AG20443 (cell line): Measurements from ENCODE around the gene SAMD4B.
A peak's percentile ranks its signal among the peaks of the same experiment; 100 is the strongest.
"Not testable (repeated sequence)": the region's sequence is repeated elsewhere in the genome, so short reads cannot be mapped to it uniquely, and the experiment has no call there.

Experiments used
- DNase-seq: peaks from one replicate; pipeline ENCODE4 v3.0.0; 2012; ENCODE audit warnings: low spot score, mixed read lengths

The SAMD4B gene

GRCh38 chr19:39310558-39311311 is 31.5 kb upstream of the SAMD4B start:
- DNase-seq = peak; percentile 25

DNA sequence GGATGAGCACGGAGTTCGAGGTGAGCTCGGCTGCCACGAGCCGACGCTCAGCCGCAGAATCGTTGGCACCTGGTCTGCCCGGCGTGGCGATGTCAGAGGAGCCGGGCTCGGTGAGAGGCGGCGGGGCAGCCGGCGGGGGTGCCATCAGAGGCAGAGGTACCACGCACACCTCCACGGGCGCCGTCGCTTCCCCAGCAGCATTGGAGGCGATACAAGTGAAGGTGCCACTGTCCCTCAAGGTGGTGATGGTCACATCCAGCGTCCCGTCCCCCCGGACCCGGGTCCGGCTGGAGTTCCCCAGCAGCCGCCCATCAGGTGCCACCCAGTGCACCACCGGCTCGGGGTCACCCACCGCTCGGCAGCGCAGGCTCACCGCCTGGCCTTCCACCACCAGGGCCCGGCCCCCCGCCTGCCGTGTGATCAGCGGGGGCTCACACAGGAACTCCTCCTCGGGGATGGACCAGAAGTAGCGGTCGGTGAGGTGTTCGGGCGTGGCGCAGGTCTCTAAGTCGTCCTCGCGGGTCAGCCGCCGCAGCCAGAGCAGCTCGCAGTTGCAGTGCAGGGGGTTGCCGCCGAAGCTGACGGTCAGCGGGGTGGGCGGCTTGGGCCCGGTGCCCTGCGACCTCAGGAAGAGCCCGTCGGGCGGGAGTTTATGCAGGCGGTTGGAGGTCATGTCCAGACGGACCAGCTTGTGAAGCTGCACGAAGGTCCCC is 28.0 kb upstream of the SAMD4B start:
- DNase-seq = no peak

GRCh38 chr19:39315933-39316332 is 26.3 kb upstream of the SAMD4B start:
- DNase-seq = no peak

GRCh38 chr19:39316627-39317321 is 25.4 kb upstream of the SAMD4B start:
- DNase-seq = no peak

- DNase-seq = no peak
Observed at GRCh38 chr19:39317476-39317875, 24.7 kb upstream of the SAMD4B start.

DNA sequence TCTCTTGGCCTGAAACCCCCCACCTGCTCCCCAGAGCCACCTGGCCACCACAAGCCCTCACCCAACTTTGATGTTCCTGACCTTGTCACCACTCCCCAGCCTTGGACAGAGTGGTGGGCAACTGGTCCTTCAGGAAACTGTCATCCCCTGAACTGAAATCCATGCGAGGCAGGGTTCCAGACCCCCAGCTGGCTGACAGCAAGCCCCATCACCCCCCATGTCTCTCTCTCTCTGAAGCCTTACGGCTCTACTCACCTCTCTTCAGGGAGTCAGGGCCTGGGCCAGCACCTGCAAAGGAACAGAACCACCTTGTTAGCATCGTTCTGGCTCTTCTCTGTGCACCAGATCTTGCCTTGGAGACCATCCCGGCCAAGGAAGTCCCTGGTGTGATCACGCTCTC is 24.1 kb upstream of the SAMD4B start:
- DNase-seq = no peak

- no peak for DNase-seq
Observed at GRCh38 chr19:39318690-39319089, 23.5 kb upstream of the SAMD4B start.

GRCh38 chr19:39319098-39319891 is 22.9 kb upstream of the SAMD4B start:
- peak; percentile 8 for DNase-seq

- DNase-seq = peak; percentile 6
Observed at GRCh38 chr19:39319892-39320248, 22.4 kb upstream of the SAMD4B start.

DNA sequence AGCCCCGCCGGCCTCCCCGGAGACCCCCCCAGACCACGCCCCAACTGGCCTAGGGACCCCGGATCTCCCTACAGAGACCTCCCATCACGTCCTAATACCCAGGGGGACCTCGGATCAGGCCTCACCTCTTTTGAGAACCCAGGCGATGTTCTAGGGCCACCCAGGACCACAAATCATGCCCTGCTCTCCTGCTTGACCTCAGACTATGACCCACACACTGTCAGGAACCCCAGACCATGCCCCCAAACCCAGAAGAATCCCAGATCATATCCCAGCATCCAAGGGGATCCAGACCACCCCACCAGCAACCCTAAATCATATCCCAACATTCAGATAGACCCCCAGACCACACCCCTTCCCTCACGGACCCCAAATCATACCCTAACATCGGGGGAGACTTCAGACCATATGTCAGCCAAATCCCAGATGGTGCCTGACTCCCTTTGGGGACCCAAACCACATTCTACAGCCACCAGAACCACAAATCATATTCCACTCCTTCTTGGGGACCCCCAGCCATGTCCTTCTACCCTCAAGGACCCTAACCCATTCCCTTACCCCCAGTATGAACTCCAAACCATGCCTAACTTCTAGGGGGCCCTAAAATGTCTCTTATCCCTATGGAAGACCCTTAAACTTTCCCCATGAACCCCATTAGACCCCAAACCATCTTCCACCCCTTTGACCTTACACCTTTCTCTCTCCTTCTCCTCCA is 20.9 kb upstream of the SAMD4B start:
- no peak for DNase-seq

DNA sequence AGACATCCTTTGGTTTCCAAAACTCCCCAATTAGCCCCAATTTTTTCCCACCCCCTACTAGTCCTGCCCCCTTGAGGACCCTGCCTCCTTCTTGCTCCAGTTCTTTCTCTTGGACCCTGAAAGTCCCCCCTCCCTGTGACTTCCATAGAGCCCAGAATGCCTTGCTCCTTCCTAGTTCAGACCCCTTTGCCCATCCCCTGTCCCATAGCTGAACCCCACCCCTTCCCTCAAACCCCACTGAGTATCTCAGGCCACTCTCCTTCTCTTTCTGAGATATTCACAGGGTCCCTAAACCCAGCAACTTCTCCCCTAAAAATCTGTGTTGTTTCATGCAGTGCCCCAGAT is 20.4 kb upstream of the SAMD4B start:
- no peak for DNase-seq

DNA sequence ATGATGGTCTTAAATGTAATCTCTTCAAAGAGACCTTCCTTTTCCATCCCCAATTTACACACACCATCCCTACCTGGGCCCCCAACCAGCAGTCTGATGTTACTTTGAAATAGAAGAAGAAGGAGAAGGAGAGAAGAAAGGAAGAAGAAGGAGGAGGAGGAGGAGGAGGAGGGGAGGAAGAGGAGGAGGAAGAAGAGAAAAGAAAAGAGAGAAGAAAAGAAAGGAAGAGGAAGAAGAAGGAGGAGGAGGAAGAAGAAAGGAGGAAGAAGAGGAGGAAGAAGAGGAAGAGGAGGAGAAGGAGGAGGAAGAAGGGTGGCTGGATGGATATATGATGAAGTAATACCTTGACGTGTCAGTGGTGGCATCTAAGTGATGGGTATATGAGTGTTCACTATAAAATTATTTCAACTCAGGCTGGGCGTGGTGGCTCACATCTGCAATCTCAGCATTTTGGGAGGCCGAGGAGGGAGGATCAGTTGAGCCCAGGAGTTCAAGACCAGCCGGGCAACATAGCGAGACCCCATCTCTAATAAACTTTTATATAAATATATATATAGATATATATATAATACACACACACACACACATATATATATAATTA is 17.9 kb upstream of the SAMD4B start:
- DNase-seq = no peak

DNA sequence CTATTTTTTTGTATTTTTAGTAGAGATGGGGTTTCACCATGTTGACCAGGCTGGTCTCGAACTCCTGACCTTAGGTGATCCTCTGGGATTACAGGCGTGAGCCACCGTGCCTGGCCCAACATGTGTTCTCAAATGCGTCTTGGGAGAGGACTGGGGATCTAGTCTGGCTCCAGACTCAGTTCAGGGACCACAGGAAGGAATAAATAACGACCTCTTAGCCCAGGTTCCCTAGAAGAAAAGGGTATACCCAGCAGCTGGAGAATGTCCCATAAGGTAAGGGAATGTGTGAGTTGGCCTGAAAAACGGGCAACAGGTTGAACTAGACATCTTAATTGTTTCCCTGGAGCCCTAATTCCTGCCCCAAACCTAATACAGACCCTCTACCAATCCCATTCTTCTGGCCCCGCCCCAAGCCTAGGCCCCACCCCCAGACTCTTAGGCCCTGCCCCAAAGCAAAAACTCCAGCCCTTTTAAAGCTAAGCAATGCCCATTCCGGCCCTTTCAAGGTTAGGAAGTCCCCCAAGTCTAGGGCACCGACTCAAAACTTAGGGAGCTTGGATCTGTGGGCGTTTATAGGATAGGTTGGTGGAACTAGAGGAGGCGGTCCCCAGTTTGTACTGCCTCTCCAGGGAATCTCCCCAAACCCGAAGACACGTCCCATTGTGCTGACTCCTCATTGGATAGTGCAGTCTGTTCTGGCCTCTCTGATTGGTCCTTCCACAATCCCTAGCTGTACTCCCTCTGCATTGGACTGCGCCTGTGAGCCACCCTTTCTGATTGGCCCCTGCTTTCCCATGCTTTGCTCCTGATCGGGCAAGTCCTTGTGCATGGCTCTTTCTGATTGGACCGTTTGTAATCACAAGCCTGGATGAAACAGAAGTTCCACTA is 16.2 kb upstream of the SAMD4B start:
- no peak for DNase-seq

DNA sequence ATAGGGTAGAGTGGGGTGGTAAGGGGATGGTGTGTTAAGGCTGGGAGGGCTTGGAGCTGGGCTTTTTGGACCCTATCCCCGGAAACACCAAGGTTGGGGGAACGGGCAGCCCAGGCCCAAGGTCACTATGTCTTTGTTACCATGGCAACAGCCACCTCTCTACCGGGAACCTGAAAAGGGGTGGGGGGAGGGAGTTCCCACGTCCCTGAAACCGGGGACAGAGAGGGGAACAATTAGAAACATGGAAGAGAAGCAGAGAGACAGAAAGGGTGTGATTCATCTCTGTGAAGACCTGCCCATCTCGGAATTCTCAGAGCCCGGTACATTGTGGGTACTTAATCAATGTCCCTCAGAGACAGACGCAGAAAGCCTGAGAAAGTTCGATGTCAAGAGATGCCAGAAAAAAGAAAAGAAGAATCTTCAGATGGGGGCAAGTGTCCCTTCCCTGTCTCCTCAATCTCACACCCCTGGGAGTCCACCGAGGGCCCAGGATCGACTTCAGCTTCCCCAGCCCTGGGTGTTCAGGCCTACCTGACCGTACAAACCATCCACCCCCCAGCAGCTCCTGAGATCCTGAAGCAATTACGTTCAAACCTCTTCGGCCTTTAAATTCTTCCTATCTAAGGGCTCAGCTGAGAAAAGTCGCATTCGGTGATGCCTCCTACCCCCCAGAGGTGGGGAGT is 14.7 kb upstream of the SAMD4B start:
- DNase-seq = no peak

GRCh38 chr19:39328046-39328705 is 14.0 kb upstream of the SAMD4B start:
- peak; percentile 90 for DNase-seq

DNA sequence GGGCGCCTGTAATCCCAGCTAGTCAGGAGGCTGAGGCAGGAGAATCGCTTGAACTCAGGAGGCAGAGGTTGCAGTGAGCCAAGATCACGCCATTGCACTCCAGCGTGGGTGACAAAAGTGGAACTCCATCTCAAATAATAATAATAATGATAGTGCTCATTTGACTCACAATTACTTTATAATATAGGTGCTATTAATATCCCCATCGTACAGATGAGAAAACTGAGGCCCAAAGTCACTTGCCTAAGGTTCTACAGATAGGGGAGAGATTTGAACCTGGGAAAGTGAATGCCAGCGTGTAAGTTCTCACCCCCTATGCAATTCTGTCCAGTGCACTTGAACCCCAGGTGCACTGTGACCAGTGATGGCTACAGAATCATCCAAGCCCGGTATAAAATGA is 12.3 kb upstream of the SAMD4B start:
- DNase-seq = no peak

DNA sequence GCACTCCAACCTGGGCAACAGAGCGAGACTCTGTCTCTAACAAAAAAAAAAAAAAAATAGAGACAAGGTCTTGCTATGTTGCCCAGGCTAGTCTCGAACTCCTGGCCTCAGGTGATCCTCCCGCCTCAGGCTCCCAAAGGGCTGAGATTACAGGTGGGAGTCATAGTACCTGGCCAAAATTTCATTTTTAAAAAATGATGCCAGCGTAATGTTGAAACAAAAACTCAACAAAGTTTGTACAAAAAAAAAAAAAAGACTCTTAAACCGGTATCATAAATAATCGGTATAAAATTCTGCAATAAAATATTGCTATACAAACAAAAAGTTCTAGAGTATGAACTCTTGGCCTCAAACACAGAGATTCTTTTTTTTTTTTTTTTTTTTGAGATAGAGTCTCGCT is 9.9 kb upstream of the SAMD4B start:
- DNase-seq = no peak

- DNase-seq = not testable (repeated sequence)
Observed at GRCh38 chr19:39332738-39333137, 9.5 kb upstream of the SAMD4B start.

GRCh38 chr19:39333507-39333906 is 8.7 kb upstream of the SAMD4B start:
- no peak for DNase-seq
